Measurements from ENCODE around the gene SPACDR. TPM values are rescaled to one million over a fixed set of nuclear protein-coding genes. Genes with fewer than 3 reads are reported as not detected.

The SPACDR gene
- total and polyA plus RNA-seq, 2 donors (not counting 1 experiment from before 2014, with no cell fraction given): 2.1 to 3.7 TPM

GRCh38 chr7:100492738-100493475, 28.8 kb upstream of the SPACDR start:
- Histone ChIP-seq H3K9me3 (ENCODE audit: control extremely low read depth in 1 of 3, control insufficient read depth in 2 of 3, insufficient read depth in 1 of 3, low read length in 2 of 3) (no peaks in the 10 kb centered on the region), H3K4me3 (ENCODE audit: control extremely low read depth in 1 of 5, extremely low read depth in 1 of 5, insufficient read depth in 1 of 5, low read depth in 2 of 5, low read length in 4 of 5) (peak overlapping the region in 3 of 5 experiments; percentile 11 to 50 (median 33)), H3K4me1 (ENCODE audit: control insufficient read depth in 2 of 2, insufficient read depth in 2 of 2, low read length in 2 of 2) (peaks cover 7 to 13% of the 10 kb centered on the region in 2 donors), H2AFZ (ENCODE audit: insufficient read depth, low read depth, low read length, poor library complexity, severe bottlenecking) (peak overlapping the region; percentile 62), H3K36me3 (replicated peaks in 1 of 2; ENCODE audit: control extremely low read depth in 1 of 2, control insufficient read depth in 1 of 2, extremely low read depth in 1 of 2, insufficient read depth in 2 of 2, low read length in 1 of 2) (no peaks in the 10 kb centered on the region), H3K79me2 (ENCODE audit: control insufficient read depth, insufficient read depth, low read length) (no peaks in the 10 kb centered on the region), H3K27me3 (replicated peaks in 1 of 4; ENCODE audit: control extremely low read depth in 1 of 4, control insufficient read depth in 3 of 4, insufficient read depth in 4 of 4, low read length in 3 of 4) (peaks cover 0 to 41% (median 9%) of the 10 kb centered on the region in 4 experiments), H3K27ac (ENCODE audit: low read length in 2 of 2) (no peak overlapping the region), H3K4me2 (replicated peaks; ENCODE audit: low read depth, low read length, poor library complexity, severe bottlenecking) (peak overlapping the region; percentile 83), H4K20me1 (ENCODE audit: control insufficient read depth, insufficient read depth, low read length, poor library complexity, severe bottlenecking) (no peaks in the 10 kb centered on the region), H3K9ac (ENCODE audit: low read length) (peak overlapping the region; percentile 45)
- Mint-ChIP-seq H3K27ac (no peak overlapping the region), H3K4me3 (peak overlapping the region; percentile 64), H3K9me3 (ENCODE audit: insufficient read depth) (no peaks in the 10 kb centered on the region), H3K27me3 (peaks cover 34% of the 10 kb centered on the region), H3K4me1 (peaks cover 11% of the 10 kb centered on the region)
- 90% methylated on average over 4 of the region's 5 CpGs for WGBS (ENCODE audit: insufficient coverage)
- ATAC-seq (ENCODE audit: low read depth): no peak
- ChIA-PET CTCF (interaction anchor here (0.5 to 3.5 kb wide), 7 partner anchors 10 to 141 kb away, joined by 3 to 21 read pairs (median 3); partner anchors contain the start of genes NYAP1 and TSC22D4), POLR2A (interaction anchor here (0.6 to 0.9 kb wide), 2 partner anchors 94 to 246 kb away, joined by 3 read pairs; no protein-coding TSS in a partner anchor)
- TF ChIP-seq EZH2 (IDR thresholded peaks at IDR 0.05; ENCODE audit: borderline replicate concordance, insufficient read depth, low read depth, low read length, poor library complexity, severe bottlenecking) (no peak), CTCF (IDR thresholded peaks at IDR 0.05) (no peak)
- DNase-seq: no peak
- intact Hi-C loops (cut with micrococcal nuclease): no loop called here

DNA sequence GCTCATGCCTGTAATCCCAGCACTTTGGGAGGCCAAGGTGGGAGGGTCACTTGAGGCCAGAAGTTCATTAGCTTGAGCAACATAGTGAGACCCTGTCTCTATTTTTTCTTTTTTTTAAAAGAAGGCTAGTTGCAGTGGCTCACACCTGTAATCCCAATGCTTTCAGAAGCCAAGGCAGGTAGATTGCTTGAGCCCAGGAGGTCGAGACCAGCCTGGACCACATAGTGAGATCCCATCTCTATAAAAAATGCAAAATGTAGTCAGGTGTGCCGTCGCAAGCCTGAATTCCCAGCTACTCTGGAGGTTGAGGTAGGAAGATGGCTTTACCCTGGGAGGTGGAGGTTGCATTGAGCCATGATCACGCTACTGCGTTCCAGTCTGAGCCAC, 27.1 kb upstream of the SPACDR start:
- Histone ChIP-seq H3K79me2 (ENCODE audit: control insufficient read depth, insufficient read depth, low read length) (no peaks in the 10 kb centered on the region), H3K4me2 (replicated peaks; ENCODE audit: low read depth, low read length, poor library complexity, severe bottlenecking) (no peak overlapping the region), H3K27ac (ENCODE audit: low read length in 2 of 2) (no peak overlapping the region), H2AFZ (ENCODE audit: insufficient read depth, low read depth, low read length, poor library complexity, severe bottlenecking) (no peak overlapping the region), H3K36me3 (replicated peaks in 1 of 2; ENCODE audit: control extremely low read depth in 1 of 2, control insufficient read depth in 1 of 2, extremely low read depth in 1 of 2, insufficient read depth in 2 of 2, low read length in 1 of 2) (no peaks in the 10 kb centered on the region), H3K4me3 (ENCODE audit: control extremely low read depth in 1 of 5, extremely low read depth in 1 of 5, insufficient read depth in 1 of 5, low read depth in 2 of 5, low read length in 4 of 5) (no peak overlapping the region), H3K4me1 (ENCODE audit: control insufficient read depth in 2 of 2, insufficient read depth in 2 of 2, low read length in 2 of 2) (peaks cover 7 to 13% of the 10 kb centered on the region in 2 donors), H3K9ac (ENCODE audit: low read length) (no peak overlapping the region), H3K9me3 (ENCODE audit: control extremely low read depth in 1 of 3, control insufficient read depth in 2 of 3, insufficient read depth in 1 of 3, low read length in 2 of 3) (no peaks in the 10 kb centered on the region), H3K27me3 (replicated peaks in 1 of 4; ENCODE audit: control extremely low read depth in 1 of 4, control insufficient read depth in 3 of 4, insufficient read depth in 4 of 4, low read length in 3 of 4) (peaks cover 0 to 41% (median 9%) of the 10 kb centered on the region in 4 experiments), H4K20me1 (ENCODE audit: control insufficient read depth, insufficient read depth, low read length, poor library complexity, severe bottlenecking) (no peaks in the 10 kb centered on the region)
- Mint-ChIP-seq H3K4me3 (no peak overlapping the region), H3K4me1 (peaks cover 11% of the 10 kb centered on the region), H3K9me3 (ENCODE audit: insufficient read depth) (no peaks in the 10 kb centered on the region), H3K27ac (no peak overlapping the region), H3K27me3 (peaks cover 34% of the 10 kb centered on the region)
- whole genome bisulfite sequencing (ENCODE audit: insufficient coverage): 98% methylated on average over 5 of the region's 5 CpGs
- POLR2A ChIA-PET: no interaction called here
- TF ChIP-seq CTCF (IDR thresholded peaks at IDR 0.05) (no peak), EZH2 (IDR thresholded peaks at IDR 0.05; ENCODE audit: borderline replicate concordance, insufficient read depth, low read depth, low read length, poor library complexity, severe bottlenecking) (no peak)
- ATAC-seq (ENCODE audit: low read depth) (no peak), DNase-seq (no peak)
- CTCF ChIA-PET: no interaction called here
- intact Hi-C loops (cut with micrococcal nuclease): no loop called here
